Measurements from ENCODE around the gene ZNF366. TPM values are rescaled to one million over a fixed set of nuclear protein-coding genes. Genes with fewer than 3 reads are reported as not detected.

ZNF366 gene
- total RNA-seq, 1 experiment from 2014 or later: not detected

DNA sequence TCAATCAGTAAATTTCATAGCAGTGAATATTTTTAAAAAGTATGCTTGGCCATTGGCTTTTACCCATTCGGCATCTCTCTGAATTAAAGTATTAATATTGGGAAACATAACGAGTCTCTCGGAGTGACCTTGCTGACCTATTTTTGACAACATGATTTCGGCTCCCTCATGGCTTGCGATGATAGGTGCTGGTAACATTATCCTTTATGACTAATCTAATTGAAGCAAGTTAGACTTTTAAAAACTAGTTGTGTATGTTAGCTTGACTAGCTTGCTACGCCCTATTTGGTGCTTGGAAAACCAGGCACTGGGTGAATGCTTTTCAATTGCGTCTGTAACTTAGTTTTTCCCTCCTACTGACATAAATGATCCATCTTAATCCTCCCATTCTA, 1.1 kb downstream of the ZNF366 start (continued):
- TF ChIP-seq POLR2AphosphoS5 (IDR thresholded peaks at IDR 0.05; ENCODE audit: low read depth, low read length) (no peak), YY1 (IDR thresholded peaks at IDR 0.05; ENCODE audit: extremely low read depth, insufficient replicate concordance, low read depth, low read length) (no peak)

GRCh38 chr5:72505539-72506157, 1.6 kb downstream of the ZNF366 start:
- Histone ChIP-seq H3K4me3 (replicated peaks in 1 of 2; ENCODE audit: low read depth in 1 of 2, low read length in 2 of 2) (no peak overlapping the region), H3K9ac (ENCODE audit: low read length) (no peak overlapping the region), H3K79me2 (ENCODE audit: insufficient read depth, low read length) (no peaks in the 10 kb centered on the region), H3K9me3 (ENCODE audit: control insufficient read depth in 1 of 2, insufficient read depth in 1 of 2, low read depth in 1 of 2, low read length in 2 of 2) (no peaks in the 10 kb centered on the region), H3K4me1 (ENCODE audit: control insufficient read depth in 1 of 2, insufficient read depth in 2 of 2, low read length in 2 of 2) (peaks cover 0 to 9% of the 10 kb centered on the region in 2 experiments; a peak in 1 of 4 replicates), H3K4me2 (ENCODE audit: low read length) (no peak overlapping the region), H3K27me3 (ENCODE audit: insufficient read depth, low read length) (no peaks in the 10 kb centered on the region), H3K27ac (ENCODE audit: low read depth, low read length) (no peak overlapping the region), H3K36me3 (ENCODE audit: control insufficient read depth in 1 of 2, insufficient read depth in 2 of 2, low read length in 2 of 2) (no peaks in the 10 kb centered on the region), H2AFZ (ENCODE audit: low read depth, low read length, poor library complexity, severe bottlenecking) (no peak overlapping the region), H3K9me2 (ENCODE audit: insufficient read depth) (no peaks in the 10 kb centered on the region), H4K20me1 (ENCODE audit: insufficient read depth) (no peaks in the 10 kb centered on the region)
- DNase-seq (ENCODE audit: low read depth, low spot score) (no peak), ATAC-seq (no peak)
- ChIA-PET RAD21 (ENCODE audit: low non-redundant PET in 1 of 2, low total read pairs in 2 of 2, uncharacterized antibody in 2 of 2, unreplicated experiment in 2 of 2) (no interaction called here), CTCF (no interaction called here), POLR2A (no interaction called here)
- intact Hi-C loops (cut with micrococcal nuclease): no loop called here
- BruUV-seq (replicated peaks): no TSS peak
- TF ChIP-seq CEBPB (IDR thresholded peaks at IDR 0.05; ENCODE audit: low read depth): no peak

DNA sequence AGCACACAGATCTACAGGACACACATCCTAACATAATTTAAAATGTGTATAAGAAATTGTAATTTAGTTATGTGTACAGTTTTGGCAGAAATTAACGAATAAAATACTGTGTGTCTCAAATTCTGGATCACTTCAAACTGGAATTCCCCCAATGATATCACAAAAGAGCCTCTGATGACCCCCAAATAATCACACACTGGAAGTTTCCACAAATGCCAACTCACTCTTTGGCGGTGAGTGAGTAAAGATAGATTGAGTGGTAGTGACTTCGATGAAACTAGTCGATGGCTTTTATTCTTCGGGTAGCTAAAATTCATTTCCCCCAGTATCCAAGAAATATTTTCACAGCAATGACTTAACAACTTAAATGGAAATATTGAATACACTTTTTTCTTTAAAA, 2.2 kb downstream of the ZNF366 start:
- H3K9me3 ChIP-seq (ENCODE audit: control insufficient read depth in 1 of 2, insufficient read depth in 1 of 2, low read depth in 1 of 2, low read length in 2 of 2): no peaks in the 10 kb centered on the region
- peaks cover 0 to 9% of the 10 kb centered on the region in 2 experiments; a peak in 1 of 4 replicates for H3K4me1 ChIP-seq (ENCODE audit: control insufficient read depth in 1 of 2, insufficient read depth in 2 of 2, low read length in 2 of 2)
- H3K27me3 ChIP-seq (ENCODE audit: insufficient read depth, low read length): no peaks in the 10 kb centered on the region
- H2AFZ ChIP-seq (ENCODE audit: low read depth, low read length, poor library complexity, severe bottlenecking): no peak overlapping the region
- RAD21 ChIA-PET (ENCODE audit: low non-redundant PET in 1 of 2, low total read pairs in 2 of 2, uncharacterized antibody in 2 of 2, unreplicated experiment in 2 of 2): no interaction called here
- DNase-seq (ENCODE audit: low read depth, low spot score) (no peak), ATAC-seq (no peak)
- no peaks in the 10 kb centered on the region for H3K36me3 ChIP-seq (ENCODE audit: control insufficient read depth in 1 of 2, insufficient read depth in 2 of 2, low read length in 2 of 2)
- H3K9me2 ChIP-seq (ENCODE audit: insufficient read depth): no peaks in the 10 kb centered on the region
- intact Hi-C loops (cut with micrococcal nuclease): no loop called here
- H3K4me3 ChIP-seq (replicated peaks in 1 of 2; ENCODE audit: low read depth in 1 of 2, low read length in 2 of 2): no peak overlapping the region
- BruUV-seq (replicated peaks): no TSS peak
- no peak overlapping the region for H3K9ac ChIP-seq (ENCODE audit: low read length)
- H3K79me2 ChIP-seq (ENCODE audit: insufficient read depth, low read length): no peaks in the 10 kb centered on the region
- POLR2A ChIA-PET: no interaction called here
- no peak overlapping the region for H3K27ac ChIP-seq (ENCODE audit: low read depth, low read length)
- H4K20me1 ChIP-seq (ENCODE audit: insufficient read depth): no peaks in the 10 kb centered on the region
- TF ChIP-seq ELF1 (IDR thresholded peaks at IDR 0.05; ENCODE audit: borderline replicate concordance, low read depth): no peak
- no peak for TF ChIP-seq TCF7L2 (IDR thresholded peaks at IDR 0.05; ENCODE audit: borderline replicate concordance, extremely low read depth, insufficient read depth, insufficient read length)
- H3K4me2 ChIP-seq (ENCODE audit: low read length): no peak overlapping the region
- CTCF ChIA-PET: no interaction called here
